Cardiac muscle cell (in vitro differentiated cells and primary cell): ENCODE measurements around the gene ARHGAP44. TPM values are rescaled to one million over a fixed set of nuclear protein-coding genes. Genes with fewer than 3 reads are reported as not detected.

Experiments
- DNase-seq, 2 donors: peaks; one replicate each; pipeline versions ENCODE4 v3.0.0 to v3.0.0-alpha.2; 2010 to 2017; ENCODE audit warnings: low read depth in 1 of 2, low spot score in 1 of 2
- H3K27ac ChIP-seq: fragments of 200-600 bp; sonication (generic); 2 replicates; pipeline ENCODE4 v1.5.1; 2016
- H3K27me3 ChIP-seq: fragments of 200-600 bp; sonication (generic); 2 replicates; pipeline ENCODE4 v1.6.0; 2016; ENCODE audit warnings: control low read depth
- H3K36me3 ChIP-seq: fragments of 200-600 bp; sonication (generic); 2 replicates; pipeline ENCODE4 v1.5.1; 2016; ENCODE audit warnings: control low read depth
- H3K4me1 ChIP-seq: fragments of 200-600 bp; sonication (generic); 2 replicates; pipeline ENCODE4 v1.8.1; 2017; ENCODE audit warnings: low read depth, mild to moderate bottlenecking, mixed run types
- H3K4me3 ChIP-seq: fragments of 200-600 bp; sonication (generic); 2 replicates; pipeline ENCODE4 v1.5.1; 2016; ENCODE audit warnings: mild to moderate bottlenecking
- H3K9me3 ChIP-seq: fragments of 200-600 bp; sonication (generic); 2 replicates; pipeline ENCODE4 v1.5.1; 2017; ENCODE audit warnings: low read depth, mild to moderate bottlenecking, control low read depth
- polyA plus RNA-seq: library from polyadenylated mRNA; unstranded; fragments of >200 nt; fragmentation: Nextera tagmentation; extraction: Ambion mirVana; gene quantifications from 2 replicates; pipeline ENCODE4 v1.2.1, GENCODE V29; 2016
- total RNA-seq: library from RNA; depleted of rRNA; stranded (reverse); fragments of >200 nt; gene quantifications from 2 replicates; pipeline ENCODE4 v1.2.3, GENCODE V29; 2016
- TF ChIP-seq, protein P1 (sequence below): IDR thresholded peaks from 2 replicates; pipeline ENCODE4 v1.5.1; 2012; ENCODE audit warnings: low read depth, mild to moderate bottlenecking, low read length

Gene ARHGAP44
- total and polyA plus RNA-seq, 2 experiments from 2014 or later: 10.2 to 13.5 TPM

DNA sequence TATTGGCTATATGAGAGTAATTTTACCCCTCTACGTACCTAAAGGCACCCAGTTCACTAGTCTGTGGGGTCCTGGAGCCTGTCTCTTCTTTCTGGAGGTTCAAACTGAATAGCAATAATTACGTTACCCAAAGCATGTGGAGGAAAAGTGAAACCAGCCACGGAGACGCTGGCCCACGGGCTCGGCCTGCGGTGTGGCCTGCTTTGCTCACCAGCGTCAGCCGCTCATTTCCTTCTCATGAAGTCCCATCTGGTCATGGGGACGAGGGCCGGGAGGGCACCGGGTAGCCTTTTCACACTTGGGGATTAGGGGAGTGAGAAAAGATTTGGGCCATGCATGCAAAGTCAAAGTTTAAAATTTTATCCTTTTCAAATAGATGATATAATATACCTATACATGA is 201.6 kb downstream of the ARHGAP44 start:
- H3K36me3 ChIP-seq: peaks cover 44% of the 10 kb centered on the region
- no peaks in the 10 kb centered on the region for H3K9me3 ChIP-seq
- H3K27me3 ChIP-seq: no peaks in the 10 kb centered on the region
- H3K4me1 ChIP-seq: no peaks in the 10 kb centered on the region
- no peak overlapping the region for H3K4me3 ChIP-seq
- no peak for DNase-seq
- TF ChIP-seq, protein P1, sequence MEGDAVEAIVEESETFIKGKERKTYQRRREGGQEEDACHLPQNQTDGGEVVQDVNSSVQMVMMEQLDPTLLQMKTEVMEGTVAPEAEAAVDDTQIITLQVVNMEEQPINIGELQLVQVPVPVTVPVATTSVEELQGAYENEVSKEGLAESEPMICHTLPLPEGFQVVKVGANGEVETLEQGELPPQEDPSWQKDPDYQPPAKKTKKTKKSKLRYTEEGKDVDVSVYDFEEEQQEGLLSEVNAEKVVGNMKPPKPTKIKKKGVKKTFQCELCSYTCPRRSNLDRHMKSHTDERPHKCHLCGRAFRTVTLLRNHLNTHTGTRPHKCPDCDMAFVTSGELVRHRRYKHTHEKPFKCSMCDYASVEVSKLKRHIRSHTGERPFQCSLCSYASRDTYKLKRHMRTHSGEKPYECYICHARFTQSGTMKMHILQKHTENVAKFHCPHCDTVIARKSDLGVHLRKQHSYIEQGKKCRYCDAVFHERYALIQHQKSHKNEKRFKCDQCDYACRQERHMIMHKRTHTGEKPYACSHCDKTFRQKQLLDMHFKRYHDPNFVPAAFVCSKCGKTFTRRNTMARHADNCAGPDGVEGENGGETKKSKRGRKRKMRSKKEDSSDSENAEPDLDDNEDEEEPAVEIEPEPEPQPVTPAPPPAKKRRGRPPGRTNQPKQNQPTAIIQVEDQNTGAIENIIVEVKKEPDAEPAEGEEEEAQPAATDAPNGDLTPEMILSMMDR: no peak
- H3K27ac ChIP-seq: no peak overlapping the region

DNA sequence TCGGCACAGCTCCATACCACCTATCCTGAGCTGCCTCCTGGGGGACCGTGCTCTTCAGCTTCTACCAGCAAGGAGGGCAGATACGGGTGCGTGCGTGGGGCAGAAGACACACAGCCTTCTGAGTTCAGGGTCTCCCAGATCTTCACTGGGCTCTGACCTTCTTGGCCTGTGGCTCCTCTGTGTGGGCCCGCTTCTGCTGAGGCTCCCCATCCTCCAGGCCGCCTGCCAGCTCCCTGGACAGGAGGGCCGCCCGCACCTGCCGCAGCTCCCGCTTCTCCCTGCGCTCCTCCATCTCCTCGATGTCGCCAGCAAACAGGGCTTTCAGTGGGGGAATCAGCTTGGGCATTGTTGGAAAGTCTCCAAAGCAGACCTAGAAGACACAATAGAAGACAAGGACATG is 203.4 kb downstream of the ARHGAP44 start:
- Histone ChIP-seq H3K4me3 (no peak overlapping the region), H3K36me3 (peaks cover 58% of the 10 kb centered on the region), H3K9me3 (no peaks in the 10 kb centered on the region), H3K27me3 (no peaks in the 10 kb centered on the region), H3K4me1 (no peaks in the 10 kb centered on the region), H3K27ac (no peak overlapping the region)
- no peak for DNase-seq
- TF ChIP-seq, protein P1: no peak

DNA sequence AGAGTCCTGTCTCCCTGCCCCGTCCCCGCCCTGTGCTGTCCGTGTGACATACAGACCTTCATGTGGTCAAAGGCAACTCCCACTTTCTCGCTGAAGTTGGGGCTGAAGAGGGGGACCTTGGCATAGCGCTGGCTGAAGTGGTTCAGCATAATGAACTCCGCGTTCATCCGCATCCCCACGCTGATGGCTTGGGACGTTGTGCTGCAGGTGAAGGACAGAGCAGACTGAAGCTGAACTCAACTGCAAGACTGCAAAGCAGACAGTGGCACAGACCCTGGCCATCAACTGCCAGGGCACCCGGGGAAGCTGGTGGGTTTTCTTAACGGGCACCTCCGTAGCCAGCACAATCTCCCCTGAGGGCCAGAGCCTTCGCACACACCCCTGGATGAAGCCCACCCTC is 204.3 kb downstream of the ARHGAP44 start:
- DNase-seq: no peak
- Histone ChIP-seq H3K27ac (no peak overlapping the region), H3K4me3 (no peak overlapping the region), H3K4me1 (no peaks in the 10 kb centered on the region), H3K36me3 (peaks cover 67% of the 10 kb centered on the region), H3K9me3 (no peaks in the 10 kb centered on the region), H3K27me3 (no peaks in the 10 kb centered on the region)
- TF ChIP-seq, protein P1: no peak

- Histone ChIP-seq H3K9me3 (no peaks in the 10 kb centered on the region), H3K4me1 (no peaks in the 10 kb centered on the region), H3K4me3 (no peak overlapping the region), H3K36me3 (peaks cover 72% of the 10 kb centered on the region), H3K27ac (no peak overlapping the region), H3K27me3 (no peaks in the 10 kb centered on the region)
- DNase-seq: no peak
- TF ChIP-seq, protein P1: no peak
These were observed 205.2 kb downstream of the ARHGAP44 start for GRCh38 chr17:12994341-12995074.

DNA sequence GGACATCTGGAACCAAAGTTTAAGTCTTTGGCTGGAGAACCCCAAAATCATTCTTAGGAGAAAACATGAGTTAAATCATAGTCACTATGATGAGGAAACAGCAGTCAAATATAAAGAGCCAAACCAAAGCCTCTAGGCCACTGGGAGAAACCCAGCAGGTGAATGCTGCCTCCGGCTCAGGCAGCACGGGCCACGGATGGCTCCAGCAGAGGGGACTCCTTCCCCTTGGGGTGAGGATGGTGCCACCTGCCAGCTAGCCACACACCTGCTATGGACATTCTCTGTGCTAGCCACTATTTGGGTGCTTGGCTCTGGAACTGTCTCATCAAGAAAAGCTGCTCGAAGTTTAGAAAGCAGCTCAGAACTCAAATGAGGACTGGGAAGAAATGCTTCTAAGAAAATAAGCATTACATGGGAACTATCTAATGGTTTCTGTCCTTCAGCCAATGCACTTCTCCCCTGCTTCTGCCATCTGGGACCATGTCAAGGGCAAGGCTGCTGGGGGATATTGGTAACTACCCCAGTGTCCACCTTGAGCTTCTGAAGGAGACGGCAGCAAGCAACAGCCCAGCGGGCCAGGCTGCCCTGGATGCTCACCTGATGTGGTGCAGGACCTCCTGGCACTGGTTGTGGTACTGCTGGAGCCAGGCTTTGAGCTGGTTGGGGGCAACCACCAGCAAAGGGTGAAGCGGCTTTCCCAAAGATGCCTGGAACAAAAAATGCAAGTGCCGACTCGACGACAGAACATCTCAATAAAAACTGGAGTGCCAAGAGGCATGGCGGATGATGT is 206.0 kb downstream of the ARHGAP44 start:
- DNase-seq: no peak
- TF ChIP-seq, protein P1: no peak
- H3K4me3 ChIP-seq: no peak overlapping the region
- no peak overlapping the region for H3K27ac ChIP-seq
- H3K36me3 ChIP-seq: peaks cover 78% of the 10 kb centered on the region
- no peaks in the 10 kb centered on the region for H3K4me1 ChIP-seq
- no peaks in the 10 kb centered on the region for H3K9me3 ChIP-seq
- H3K27me3 ChIP-seq: no peaks in the 10 kb centered on the region
